Measurements from ENCODE around the gene MUC12. TPM values are rescaled to one million over a fixed set of nuclear protein-coding genes. Genes with fewer than 3 reads are reported as not detected.
A peak's percentile ranks its signal among the peaks of the same experiment; 100 is the strongest.

Gene MUC12
- total and polyA plus RNA-seq, 2 of the 4 experiments (the other 2 are of a cell fraction): 4.0 TPM; not detected in 1

GRCh38 chr7:100949227-100949932, 20.0 kb upstream of the MUC12 start, which contains the start of gene MUC3A:
MUC3A (plus strand) TSS chr7:100949534; CDS start chr7:100949625, 91 bp downstream.
- H2AFZ ChIP-seq (replicated peaks; ENCODE audit: low read length, poor library complexity): peak within 1 kb of the TSS; percentile 74
- no peak within 1 kb of the TSS for H2AK9ac ChIP-seq (replicated peaks; ENCODE audit: low read depth, low read length, poor library complexity)
- H3K56ac ChIP-seq (ENCODE audit: extremely low read depth, insufficient read depth, low read length): no peak within 1 kb of the TSS
- H2AK5ac ChIP-seq (ENCODE audit: low read depth, low read length): no peak within 1 kb of the TSS
- no TSS peak for BruUV-seq (replicated peaks)
- no peak within 1 kb of the TSS for H4K8ac ChIP-seq (ENCODE audit: low read depth in 2 of 2, low read length in 2 of 2)
- H3K36me3 ChIP-seq (ENCODE audit: control insufficient read depth, insufficient read depth, low read length): no peaks in the 10 kb centered on the region
- no peak within 1 kb of the TSS for H2BK120ac ChIP-seq (ENCODE audit: low read depth, low read length)
- no peak within 1 kb of the TSS for H3K4ac ChIP-seq (ENCODE audit: low read depth, low read length)
- H3K27ac ChIP-seq (ENCODE audit: insufficient read depth, low read length): no peak within 1 kb of the TSS
- no peak within 1 kb of the TSS for H4K5ac ChIP-seq (ENCODE audit: low read depth, low read length)
- H3K14ac ChIP-seq (replicated peaks; ENCODE audit: low read depth, low read length): no peak within 1 kb of the TSS
- no peak for TF ChIP-seq ELK1 (IDR thresholded peaks at IDR 0.05; ENCODE audit: borderline replicate concordance, low read depth, low read length)
- no peak for TF ChIP-seq MXI1 (IDR thresholded peaks at IDR 0.05; ENCODE audit: borderline replicate concordance, low read depth, low read length)
- no peak for TF ChIP-seq POLR2A (IDR thresholded peaks at IDR 0.05; ENCODE audit: low read depth, low read length)
- TF ChIP-seq MAFK (IDR thresholded peaks at IDR 0.05; ENCODE audit: low read depth, low read length): no peak
- TF ChIP-seq NFE2L2 (IDR thresholded peaks at IDR 0.05; ENCODE audit: low read depth, low read length): no peak
- no peak for TF ChIP-seq CTCF (conservative IDR thresholded peaks at IDR 0.05; ENCODE audit: low read depth, low read length)
- TF ChIP-seq USF2 (IDR thresholded peaks at IDR 0.05; ENCODE audit: low read depth, low read length): no peak
- no peak for TF ChIP-seq FOS (IDR thresholded peaks at IDR 0.05; ENCODE audit: low read depth, low read length)
- no peak for TF ChIP-seq RCOR1 (IDR thresholded peaks at IDR 0.05; ENCODE audit: insufficient replicate concordance, low read length)
- TF ChIP-seq RAD21 (IDR thresholded peaks at IDR 0.05; ENCODE audit: low read length): no peak
- TF ChIP-seq SMC3 (IDR thresholded peaks at IDR 0.05; ENCODE audit: low read depth, low read length): no peak
- TF ChIP-seq RFX5 (IDR thresholded peaks at IDR 0.05; ENCODE audit: low read depth, low read length): no peak
- TF ChIP-seq CEBPB (IDR thresholded peaks at IDR 0.05; ENCODE audit: low read depth, low read length): no peak
- 0 out of 2 replicates have a peak, but pooled peaks cover 4% of the 10 kb centered on the region for H3K9me1 ChIP-seq (ENCODE audit: insufficient read depth, low read length)
- no peak within 1 kb of the TSS for H4K91ac ChIP-seq (ENCODE audit: insufficient read depth, low read depth, low read length)
- no peaks in the 10 kb centered on the region for H4K20me1 ChIP-seq (ENCODE audit: insufficient read depth, low read length)
- H3K4me2 ChIP-seq (ENCODE audit: low read depth, low read length): no peak within 1 kb of the TSS
- intact Hi-C loops (cut with micrococcal nuclease) (no loop called here), in situ Hi-C loops (cut with MboI; ENCODE audit: low sequenced_read_pairs) (no loop called here), dilution Hi-C loops (cut with HindIII; ENCODE audit: low sequenced_read_pairs, unreplicated experiment) (no loop called here)
- H3K18ac ChIP-seq (ENCODE audit: low read depth, low read length): no peak within 1 kb of the TSS
- no peaks in the 10 kb centered on the region for H3K79me1 ChIP-seq (ENCODE audit: low read depth in 1 of 2, low read length in 2 of 2)
- H2BK20ac ChIP-seq (ENCODE audit: low read depth, low read length): no peak within 1 kb of the TSS
- ChIA-PET POLR2A (ENCODE audit: unreplicated experiment) (no interaction called here), CTCF (no interaction called here)
- peaks cover 3% of the 10 kb centered on the region; the same call in 1 of the 2 replicates for H3K9me3 ChIP-seq (ENCODE audit: control insufficient read depth, insufficient read depth, low read length)
- no peak within 1 kb of the TSS for H3K4me3 ChIP-seq (ENCODE audit: insufficient read depth, low read depth, low read length)
- no peak within 1 kb of the TSS for H2BK15ac ChIP-seq (ENCODE audit: low read depth, low read length)
- peaks cover 51% of the 10 kb centered on the region for H3K27me3 ChIP-seq (ENCODE audit: control insufficient read depth, insufficient read depth, low read length)
- ATAC-seq (ENCODE audit: low read depth) (peak; percentile 32; the same call in 1 of the 2 replicates), DNase-seq (no peak)
- no peaks in the 10 kb centered on the region for H3K4me1 ChIP-seq (ENCODE audit: control insufficient read depth, insufficient read depth, low read length)
- no peak within 1 kb of the TSS for H2BK5ac ChIP-seq (ENCODE audit: low read depth, low read length, poor library complexity, severe bottlenecking)
- no peak within 1 kb of the TSS; the same call in 1 of the 2 replicates for H3K23ac ChIP-seq (ENCODE audit: low read depth, low read length)
- 18% methylated on average over 3 of the region's 24 CpGs; no CpG with 5 or more reads in 1 of the 2 experiments for WGBS, 2 experiments (ENCODE audit: extremely low coverage in 2 of 2, insufficient read length in 1 of 2)
- no peak within 1 kb of the TSS for H3K9ac ChIP-seq (ENCODE audit: low read depth, low read length)

All from IMR-90 (cell line).